ENCODE measurements around the gene PLGRKT.
"Not testable (repeated sequence)": the region's sequence is repeated elsewhere in the genome, so short reads cannot be mapped to it uniquely, and the experiment has no call there.

Gene PLGRKT

DNA sequence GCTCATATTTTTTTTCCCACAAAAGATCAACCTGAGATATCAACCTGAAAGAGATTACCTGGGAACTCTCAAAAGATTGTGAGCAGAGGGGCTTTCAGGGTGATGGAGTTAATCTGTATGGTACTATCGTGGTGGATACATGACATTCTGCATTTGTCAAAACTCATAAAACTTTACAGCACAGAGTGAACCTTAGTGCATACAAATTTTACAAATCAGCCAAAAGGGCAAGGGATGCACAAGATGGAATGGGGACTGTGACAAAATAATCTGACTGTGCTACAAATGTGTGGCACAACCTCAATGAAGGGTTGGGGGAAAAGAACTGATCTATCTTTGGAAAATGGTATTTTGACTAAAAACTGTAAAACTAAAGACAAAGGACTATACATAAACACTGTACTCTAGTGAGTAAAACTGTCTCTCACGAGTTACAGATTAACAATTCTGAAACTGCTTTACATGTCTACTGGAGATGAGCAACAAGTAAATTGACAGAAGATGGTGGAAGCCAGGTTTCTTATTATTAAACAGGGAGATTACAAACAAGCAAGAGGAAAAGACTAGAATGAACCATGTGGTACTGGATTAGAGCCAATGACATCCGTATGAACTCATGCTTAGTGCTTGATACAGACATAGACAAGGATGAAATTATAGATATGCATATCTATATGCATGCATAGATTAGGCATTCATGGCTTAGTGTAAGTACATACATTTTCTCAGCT is 73.3 kb downstream of the PLGRKT start:
- no peak for DNase-seq

DNA sequence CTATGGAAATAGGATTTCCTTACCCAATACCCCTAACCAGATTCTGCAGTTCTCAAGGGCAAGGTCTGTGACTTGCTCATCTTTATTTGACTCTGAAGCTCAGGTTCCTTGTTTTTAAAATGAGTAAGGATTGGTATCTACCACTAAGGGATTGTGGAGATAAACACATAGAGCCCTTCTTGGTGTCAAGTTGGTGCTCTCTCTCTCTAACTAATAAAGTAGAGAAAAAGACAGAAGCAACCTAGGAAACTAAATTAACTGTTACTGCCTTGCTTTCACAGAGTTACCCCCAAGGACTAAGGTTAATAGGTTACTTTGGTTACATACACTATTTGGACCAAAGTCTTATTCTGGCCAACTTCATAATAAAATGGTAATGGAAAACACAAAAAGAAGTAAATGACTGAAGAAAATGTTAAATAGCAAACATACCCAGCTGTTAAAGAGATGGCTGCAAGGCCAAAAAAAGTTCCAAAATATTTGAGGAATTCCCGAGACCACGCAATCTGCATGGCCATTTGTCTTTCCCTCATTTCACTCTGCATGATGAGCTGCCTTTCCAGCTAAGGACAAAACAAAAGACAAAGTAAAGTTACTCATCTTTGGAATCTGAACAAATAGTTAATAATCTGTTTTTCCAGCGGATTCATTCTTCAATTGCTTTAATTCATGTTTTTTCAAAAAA is 76.3 kb downstream of the PLGRKT start:
- DNase-seq = no peak

DNA sequence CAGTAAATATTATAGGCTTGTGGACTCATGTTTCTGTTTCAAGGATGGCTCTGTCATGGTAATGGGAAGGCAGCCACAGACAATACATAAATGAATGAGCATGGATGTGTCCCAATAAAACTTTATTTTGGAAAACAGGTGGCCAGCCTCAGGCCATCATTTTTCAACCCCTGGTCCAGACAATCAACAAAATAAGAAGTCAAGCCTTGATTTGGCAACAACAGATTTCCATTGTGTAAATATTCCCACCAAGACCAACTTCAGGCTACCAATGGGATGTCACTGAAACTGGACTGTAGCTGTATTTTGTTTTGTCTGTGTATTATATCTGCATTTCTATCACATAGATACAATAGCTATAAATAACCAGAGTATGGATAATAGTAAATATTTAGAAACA is 77.4 kb downstream of the PLGRKT start:
- no peak for DNase-seq

DNA sequence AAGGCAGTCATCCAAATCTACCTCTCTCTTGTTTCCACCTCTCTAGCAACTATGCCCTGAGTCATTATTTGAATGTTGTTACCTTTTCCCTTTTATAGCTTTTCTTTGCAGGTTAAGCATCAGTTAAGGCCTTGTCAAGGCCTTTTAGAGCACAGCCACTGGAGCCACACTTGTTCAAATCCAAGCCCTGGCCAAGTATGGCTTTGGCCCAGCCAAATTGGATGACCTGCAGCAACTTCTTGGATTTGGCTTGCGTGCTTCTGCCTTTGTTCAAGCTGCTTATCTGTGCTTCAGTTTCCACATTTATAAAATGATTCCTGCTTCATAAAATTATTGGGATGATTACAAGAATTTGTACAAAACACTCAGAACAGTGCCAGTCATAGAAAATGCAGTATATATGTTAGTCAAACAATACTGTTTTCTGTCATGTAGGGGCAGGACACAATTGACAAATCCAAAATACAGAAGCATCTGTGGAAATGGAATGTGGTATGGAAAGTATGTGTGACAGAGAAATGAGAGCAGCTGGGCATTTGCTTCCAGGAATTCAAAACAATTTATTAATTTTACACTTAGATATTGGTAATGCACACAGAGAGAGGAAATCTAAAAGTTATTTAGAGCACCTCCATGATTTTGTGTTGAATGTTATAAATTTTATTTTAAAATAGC is 80.2 kb downstream of the PLGRKT start:
- no peak for DNase-seq

DNA sequence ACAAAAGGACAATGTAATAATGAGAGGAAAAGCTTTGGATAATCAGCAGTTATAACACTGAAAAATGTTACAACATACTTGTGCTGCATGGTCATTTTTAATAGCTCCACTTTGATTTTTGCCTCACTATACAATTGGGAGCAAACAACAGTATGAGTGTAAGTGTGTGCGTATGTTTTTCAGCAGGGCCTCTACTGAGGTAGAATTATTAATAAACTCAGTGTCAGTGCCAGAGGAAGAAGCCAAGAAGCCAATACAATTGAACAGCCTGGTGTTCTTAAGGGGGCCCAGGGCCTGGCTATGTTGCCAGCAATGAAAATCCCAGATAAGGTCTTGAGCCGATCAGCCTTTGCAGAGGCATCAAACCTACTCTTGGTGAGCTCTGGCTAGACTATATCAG is 81.9 kb downstream of the PLGRKT start:
- no peak for DNase-seq

DNA sequence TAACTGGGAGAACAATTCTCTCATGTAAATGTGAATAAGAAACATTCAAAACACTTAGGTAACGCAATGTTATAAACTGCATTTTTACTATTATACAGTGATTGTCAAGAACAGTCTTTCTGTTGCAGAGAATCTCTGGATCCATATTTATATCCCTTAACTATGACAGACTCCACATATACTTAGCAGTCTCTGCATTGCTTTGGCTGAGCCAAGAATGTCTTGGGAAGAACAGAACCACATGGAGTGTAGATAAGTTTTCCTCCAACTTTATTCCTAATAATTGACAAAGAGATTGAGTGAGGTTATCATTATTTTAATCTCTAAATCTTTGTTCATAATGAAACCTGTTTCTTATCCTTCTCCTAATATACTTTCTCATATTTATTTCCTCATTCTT is 82.5 kb downstream of the PLGRKT start:
- DNase-seq = no peak

DNA sequence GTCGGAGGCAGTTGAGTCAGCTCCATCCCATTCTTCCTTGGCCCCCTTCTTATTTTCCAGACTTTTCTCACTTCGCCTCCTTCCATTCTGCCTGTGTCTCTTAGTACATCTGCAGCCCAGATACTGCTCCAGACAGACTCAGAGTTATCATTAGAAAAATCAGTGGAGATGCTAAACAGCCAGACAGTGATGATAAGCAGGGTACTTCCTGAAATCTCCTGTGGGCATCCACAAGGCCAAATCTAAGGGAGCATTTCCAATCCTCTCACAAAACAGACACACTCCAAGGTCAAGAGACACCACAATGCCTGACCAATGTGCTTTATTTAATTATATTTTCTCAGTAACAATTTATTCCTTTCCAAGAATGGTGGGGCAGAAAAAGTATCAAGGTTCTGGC is 83.5 kb downstream of the PLGRKT start:
- DNase-seq = no peak

DNA sequence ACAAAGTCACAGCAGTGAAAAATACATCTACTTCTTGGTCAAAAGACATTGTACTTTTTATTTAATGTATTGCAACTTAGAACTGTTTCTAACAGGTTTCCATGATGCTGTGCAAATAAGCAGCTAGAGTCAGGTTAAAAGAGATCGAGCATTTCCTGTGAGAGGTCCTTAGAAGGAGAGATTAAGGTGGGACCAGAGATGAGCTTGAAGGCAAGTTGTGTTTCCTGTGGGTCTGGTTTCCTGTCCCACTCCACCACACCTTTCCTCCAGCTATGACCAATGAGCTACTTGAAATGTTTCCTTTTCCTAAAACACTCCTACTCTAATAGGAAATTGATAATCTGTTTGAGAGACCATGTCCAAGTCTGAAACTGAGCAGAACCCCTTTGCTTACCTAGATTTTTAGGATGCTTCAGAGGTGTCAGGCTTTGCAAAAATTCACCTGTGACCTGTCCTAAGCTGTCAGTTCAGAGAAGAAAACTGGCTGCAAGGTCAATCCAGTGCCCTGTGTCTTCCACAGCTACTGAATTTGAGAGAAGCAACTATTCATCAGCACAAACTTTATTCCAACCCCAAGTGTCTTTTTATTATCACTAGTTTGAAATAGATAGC is 85.0 kb downstream of the PLGRKT start:
- no peak for DNase-seq

DNA sequence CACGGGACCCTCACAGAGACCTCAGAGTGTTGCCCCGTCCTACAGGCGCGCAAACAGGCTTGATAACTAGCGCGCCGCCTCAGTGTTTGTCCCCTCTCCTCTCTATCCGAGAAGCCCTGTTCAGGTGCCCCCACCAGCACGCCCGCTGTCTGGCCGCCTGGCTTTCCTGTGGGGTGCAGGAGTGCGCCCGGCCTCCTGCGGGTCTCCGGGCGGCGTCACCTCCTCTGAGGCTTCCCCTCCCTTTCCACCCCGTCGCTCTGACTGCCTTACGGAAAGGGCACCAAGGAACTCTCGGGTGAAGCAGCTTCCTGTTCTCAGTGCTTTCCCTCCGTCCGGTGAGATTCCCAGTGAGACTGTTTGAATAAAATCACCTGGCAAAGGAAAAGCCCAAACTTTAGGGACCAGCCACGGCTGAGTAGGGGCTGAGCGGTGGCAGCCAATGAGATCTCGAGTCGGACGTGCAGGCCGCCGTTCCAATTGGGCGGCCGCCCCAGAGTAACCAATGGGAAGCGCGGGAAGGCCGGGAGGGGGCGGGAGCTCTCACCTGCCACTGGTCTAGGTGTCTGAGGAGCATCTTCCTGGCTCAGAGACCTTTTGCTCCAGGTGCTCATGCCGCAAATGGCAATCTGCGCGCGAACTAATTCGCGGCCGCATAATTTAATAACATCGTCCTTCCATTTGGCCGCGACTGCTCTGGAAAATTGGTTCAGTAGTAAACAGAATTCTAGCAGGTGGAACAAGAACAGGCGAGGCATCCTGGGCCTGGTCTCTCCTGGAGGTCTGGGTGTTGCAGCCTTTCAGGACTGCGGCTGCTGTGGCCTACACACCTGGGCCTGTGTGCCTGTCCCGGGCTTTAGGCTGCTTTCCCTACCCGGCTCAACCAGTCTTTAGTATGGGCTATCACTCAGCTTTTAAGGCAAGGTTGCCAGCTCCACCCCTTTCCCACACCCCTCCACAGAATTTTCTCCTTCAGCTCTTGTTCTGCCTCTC is 98.4 kb downstream of the PLGRKT start, which contains the start of gene RLN1:
RLN1 (minus strand) TSS at position 885 of the 990 bp plus-strand sequence; CDS start at position 755, 130 bp downstream.
- peak in 1 of 2 experiments; percentile 20 for DNase-seq

DNA sequence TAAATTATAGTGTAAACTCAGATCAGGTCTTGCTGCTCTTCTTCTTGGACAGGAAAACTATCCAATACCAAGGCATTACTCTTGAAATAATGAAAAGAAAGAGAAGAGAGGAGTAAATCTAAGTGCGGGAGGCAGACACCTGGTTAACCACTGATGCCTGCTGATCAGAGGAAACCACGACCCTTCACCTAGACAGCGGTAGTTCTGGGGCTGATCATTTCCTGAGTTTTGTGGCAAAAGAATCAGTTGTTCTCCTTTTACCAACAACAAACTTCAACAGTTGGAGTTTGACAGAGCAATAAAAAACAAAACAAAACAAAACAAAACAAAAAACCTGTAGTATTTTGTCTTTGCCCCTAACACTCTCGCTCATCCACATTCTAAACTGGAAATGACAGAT is 101.0 kb downstream of the PLGRKT start:
- DNase-seq = no peak

DNA sequence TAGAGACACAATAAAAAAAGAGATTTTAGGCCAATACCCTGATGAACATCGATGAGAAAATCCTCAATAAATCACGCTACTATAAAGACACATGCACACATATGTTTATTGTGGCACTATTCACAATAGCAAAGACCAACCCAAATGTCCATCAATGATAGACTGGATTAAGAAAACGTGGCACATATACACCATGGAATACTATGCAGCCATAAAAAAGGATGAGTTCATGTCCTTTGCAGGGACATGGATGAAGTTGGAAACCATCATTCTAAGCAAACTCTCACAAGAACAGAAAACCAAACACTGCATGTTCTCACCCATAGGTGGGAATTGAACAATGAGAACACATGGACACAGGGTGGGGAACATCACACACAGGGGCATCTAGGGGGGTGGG is 106.4 kb downstream of the PLGRKT start:
- not testable (repeated sequence) for DNase-seq

DNA sequence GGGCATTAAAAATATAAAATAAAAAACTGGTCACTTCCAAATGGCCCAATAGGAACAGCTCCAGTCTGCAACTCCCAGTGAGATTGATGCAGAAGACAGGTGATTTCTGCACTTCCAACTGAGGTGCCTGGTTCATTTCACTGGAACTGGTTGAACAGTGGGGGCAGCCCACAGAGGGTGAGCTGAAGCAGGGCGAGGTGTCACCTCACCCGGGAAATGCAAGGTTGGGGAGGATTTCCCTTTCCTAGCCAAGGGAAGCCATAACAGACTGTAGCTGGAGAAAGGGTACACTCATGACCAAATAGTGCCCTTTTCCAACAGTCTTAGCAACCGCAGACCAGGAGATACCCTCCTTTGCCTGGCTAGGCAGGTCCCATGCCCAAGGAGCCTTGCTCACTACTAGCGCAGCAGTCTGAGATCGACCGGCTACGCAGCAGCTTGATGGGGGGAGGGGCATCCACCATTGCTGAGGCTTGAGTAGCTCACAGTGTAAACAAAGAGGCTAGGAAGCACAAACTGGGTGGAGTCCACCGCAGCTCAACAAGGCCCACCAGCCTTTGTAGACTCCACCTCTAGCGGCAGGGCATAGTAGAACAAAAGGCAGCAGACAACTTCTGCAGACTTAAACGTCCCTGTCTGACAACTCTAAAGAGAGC is 110.7 kb downstream of the PLGRKT start:
- DNase-seq = no peak

DNA sequence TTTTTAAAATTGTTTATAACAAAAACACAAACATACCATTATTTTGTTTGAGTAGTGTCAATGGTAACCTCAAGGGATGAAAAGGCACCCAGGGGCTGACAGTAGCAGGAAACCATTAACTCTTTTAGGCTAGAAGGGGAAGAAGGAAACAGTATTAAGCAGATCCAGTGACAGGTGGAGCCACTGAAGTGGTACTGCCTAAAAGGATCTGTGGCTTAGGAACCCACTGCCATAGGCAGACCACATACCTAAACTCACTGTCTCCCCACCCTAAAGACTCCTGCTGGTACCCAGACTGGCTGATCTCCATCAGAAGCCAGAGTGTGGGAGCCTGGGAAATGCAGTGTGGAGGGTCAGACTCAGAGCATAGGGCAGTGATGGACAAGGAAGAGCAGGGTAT is 111.5 kb downstream of the PLGRKT start:
- DNase-seq = no peak

DNA sequence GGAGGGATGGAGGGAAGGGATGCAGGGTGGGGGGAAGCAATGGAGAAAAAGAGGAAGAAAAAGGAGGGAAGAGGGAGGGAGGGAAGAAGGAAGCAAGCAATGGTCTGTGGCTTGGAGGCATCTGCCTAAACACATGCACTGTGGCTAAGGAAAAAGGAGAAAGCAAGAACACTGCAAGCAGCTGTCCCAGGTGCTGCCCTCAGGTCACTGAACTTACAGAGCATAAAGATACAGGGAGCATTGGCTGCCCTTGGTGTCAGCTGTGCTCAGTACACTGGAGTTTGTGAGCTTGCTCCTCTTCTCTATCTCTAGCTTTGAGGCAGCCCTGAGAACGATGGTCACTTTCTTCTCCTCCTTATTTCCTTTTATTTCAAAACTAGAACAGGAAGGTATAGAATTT is 116.1 kb downstream of the PLGRKT start:
- not testable (repeated sequence) for DNase-seq

DNA sequence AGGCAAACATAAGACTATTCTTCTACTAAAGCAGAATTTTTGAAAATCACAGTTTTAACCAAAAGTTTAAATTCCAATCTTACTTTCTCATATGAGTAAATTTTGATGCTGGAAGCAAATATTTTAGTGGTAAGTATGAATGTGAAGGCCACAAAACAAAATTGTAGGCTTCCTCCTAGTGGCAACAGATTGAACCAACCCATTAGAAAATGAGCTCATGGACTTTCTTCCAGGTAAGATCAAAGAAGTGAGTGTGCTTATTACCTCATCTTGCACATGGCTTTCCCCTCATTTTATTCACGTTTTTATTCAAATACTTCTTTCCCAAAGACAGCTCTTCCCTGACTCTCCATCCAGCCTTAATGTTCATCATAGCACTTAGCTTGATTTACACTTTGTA is 116.7 kb downstream of the PLGRKT start:
- DNase-seq = no peak

DNA sequence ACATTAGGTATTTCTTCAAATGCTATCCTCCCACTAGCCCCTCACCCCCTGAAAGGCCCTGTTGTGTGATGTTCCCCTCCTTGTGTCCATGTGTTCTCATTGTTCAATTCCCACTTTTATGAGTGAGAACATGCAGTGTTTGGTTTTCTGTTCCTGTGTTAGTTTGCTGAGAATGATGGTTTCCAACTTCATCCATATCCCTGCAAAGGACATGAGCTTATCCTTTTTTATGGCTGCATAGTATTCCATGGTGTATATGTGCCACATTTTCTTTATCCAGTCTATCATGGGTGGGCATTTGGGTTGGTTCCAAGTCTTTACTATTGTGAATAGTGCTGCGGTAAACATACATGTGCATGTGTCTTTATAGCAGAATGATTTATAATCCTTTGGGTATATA is 121.3 kb downstream of the PLGRKT start:
- not testable (repeated sequence) for DNase-seq

DNA sequence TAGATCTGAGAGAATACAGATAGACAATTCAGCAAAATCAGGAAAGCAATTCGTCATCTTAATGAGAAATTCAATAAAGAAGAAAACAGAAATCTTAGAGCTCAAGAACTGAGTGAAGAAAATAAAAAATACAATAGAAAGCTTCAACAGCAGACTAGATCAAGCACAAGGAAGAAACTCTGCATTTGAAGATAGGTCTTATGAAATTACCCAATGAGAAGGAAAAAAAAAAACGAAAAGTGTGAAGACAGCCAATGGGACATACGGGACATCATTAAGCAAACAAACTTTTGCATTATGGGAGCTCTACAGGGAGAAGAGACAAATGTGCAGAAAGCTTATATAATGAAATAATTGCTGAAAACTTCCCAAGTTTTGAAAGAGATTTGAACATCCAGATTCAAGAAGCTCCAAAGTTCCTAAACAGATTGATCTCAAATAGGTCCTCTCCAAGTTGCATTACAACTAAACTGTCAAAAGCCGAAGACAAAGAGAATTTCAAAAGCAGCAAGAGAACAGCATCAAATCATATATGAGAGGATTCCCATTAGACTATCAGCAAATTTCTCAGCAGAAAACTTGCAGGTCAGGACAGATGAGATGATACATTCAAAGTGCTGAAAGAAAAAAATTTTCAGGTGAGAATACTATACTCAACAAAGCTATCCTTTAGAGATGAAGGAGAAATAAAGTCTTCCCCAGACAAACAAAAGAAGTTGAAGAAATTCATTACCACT is 122.4 kb downstream of the PLGRKT start:
- no peak for DNase-seq

DNA sequence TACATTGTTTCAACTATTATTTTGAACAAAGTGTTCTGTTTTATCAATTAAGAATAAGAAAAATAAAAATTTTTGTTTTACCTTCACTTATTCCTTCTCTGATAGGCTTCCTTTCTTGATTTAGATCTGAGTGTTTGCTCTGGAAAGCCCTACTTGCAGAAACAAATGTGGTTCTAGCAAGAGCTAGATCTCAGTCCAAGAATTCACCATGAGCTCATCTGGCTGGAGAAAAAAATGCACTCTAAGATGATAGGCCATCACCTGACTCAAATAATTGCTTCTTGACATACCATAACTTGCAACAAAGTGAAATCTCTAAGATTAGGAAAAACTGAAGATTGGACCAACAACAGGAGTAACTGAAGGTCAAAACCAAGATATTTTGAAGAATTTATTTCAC is 126.9 kb downstream of the PLGRKT start:
- no peak for DNase-seq

Data from NCI-H2081 (cell line).